Brain microvascular endothelial cell (primary cell): ENCODE measurements around the gene DAB1.

Source experiments
- DNase-seq: peaks from one replicate; pipeline ENCODE4 v3.0.0-alpha.2; 2020
- H3K27ac ChIP-seq: fragments of 250-450 bp; sonication (Bioruptor Pico); 2 replicates; pipeline ENCODE4 v1.5.1; 2020; ENCODE audit warnings: mild to moderate bottlenecking, moderate library complexity
- H3K27me3 ChIP-seq: fragments of 250-450 bp; sonication (Bioruptor Pico); replicated peaks from 2 replicates; pipeline ENCODE4 v1.5.1; 2020; ENCODE audit warnings: mild to moderate bottlenecking
- H3K36me3 ChIP-seq: fragments of 250-450 bp; sonication (Bioruptor Pico); replicated peaks from 2 replicates; pipeline ENCODE4 v1.5.1; 2020; ENCODE audit warnings: mild to moderate bottlenecking
- H3K4me3 ChIP-seq: 2 replicates; pipeline ENCODE4 v1.5.1; 2011; ENCODE audit warnings: low read depth, mild to moderate bottlenecking, control low read depth, low read length, moderate library complexity
- in situ Hi-C: cut with HindIII; loops from 2 replicates; pipeline ENCODE4 v1.10.0; 2017; ENCODE audit warnings: low sequenced_read_pairs, low pct_ligation_motif_present
- TF ChIP-seq, protein P1 (sequence below): IDR thresholded peaks from 2 replicates; pipeline ENCODE4 v1.5.1; 2011; ENCODE audit warnings: low read depth, mild to moderate bottlenecking, moderate library complexity, low read length, control low read depth, inconsistent platforms; ENCODE audit errors: missing control alignments

DAB1 gene

DNA sequence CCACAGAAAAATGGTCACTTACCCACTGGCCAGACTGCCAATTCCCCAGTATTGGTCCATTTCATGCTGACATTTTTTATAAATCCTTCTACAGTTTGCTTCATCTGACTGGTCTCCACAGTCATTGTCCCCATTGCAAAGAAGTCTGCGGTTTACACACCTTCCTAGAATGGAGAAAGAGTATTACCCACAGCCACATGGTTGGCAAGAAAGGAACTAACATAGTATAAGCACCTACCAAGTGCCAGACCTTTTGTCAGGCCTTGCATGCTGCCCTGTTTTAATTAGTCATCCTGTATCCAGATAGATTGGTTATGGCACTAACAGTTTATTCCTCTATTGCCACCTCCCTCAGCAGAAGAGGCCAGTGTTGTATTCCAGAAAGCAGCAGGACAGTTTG lies 469.2 kb downstream of the DAB1 start:
- TF ChIP-seq, protein P1, sequence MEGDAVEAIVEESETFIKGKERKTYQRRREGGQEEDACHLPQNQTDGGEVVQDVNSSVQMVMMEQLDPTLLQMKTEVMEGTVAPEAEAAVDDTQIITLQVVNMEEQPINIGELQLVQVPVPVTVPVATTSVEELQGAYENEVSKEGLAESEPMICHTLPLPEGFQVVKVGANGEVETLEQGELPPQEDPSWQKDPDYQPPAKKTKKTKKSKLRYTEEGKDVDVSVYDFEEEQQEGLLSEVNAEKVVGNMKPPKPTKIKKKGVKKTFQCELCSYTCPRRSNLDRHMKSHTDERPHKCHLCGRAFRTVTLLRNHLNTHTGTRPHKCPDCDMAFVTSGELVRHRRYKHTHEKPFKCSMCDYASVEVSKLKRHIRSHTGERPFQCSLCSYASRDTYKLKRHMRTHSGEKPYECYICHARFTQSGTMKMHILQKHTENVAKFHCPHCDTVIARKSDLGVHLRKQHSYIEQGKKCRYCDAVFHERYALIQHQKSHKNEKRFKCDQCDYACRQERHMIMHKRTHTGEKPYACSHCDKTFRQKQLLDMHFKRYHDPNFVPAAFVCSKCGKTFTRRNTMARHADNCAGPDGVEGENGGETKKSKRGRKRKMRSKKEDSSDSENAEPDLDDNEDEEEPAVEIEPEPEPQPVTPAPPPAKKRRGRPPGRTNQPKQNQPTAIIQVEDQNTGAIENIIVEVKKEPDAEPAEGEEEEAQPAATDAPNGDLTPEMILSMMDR, result no peak
- Histone ChIP-seq H3K27me3 (no peaks in the 10 kb centered on the region), H3K4me3 (no peak overlapping the region), H3K36me3 (no peaks in the 10 kb centered on the region), H3K27ac (no peak overlapping the region)
- DNase-seq, result no peak
- in situ Hi-C loops, result no loop called here

DNA sequence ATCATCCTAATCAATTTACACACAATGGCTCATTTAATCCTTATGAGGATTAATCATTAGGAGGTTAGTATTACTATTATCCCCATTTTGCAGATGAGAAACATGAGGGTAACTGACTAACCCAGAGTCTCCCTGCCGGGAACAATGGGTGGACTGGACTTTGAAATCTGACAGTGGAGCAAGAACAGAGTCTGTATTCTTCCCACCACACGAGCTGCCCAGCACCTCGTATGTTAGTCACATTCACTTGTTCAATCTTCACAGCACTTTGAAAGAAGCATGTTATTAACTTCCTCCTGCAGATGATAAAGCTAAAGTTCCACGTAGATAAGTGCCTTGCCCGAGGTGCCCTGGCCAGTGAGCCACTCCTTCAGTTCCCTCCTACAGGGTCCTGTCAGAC lies 470.5 kb downstream of the DAB1 start:
- TF ChIP-seq, protein P1, result no peak

DNA sequence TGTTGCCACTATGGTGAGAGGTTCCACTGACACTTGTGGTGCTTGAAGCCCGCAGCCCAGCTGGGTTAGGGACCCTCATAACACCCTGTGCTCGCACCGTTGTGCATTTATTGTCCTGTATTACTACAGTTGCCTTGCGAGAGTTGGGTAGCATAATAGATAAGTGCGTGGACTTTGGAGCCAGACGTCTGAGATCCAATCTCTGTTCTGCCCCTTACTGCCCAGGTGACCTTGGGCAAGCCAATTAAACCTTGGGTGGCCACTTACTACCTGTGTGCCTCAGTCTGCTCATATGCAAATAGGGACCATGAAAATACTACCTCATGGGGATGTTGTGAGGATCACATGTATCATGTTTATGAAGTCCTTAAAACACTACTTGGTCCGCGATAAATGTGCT lies 471.4 kb downstream of the DAB1 start:
- no peak for DNase-seq
- in situ Hi-C loops, result no loop called here
- Histone ChIP-seq H3K4me3 (no peak overlapping the region), H3K27ac (no peak overlapping the region), H3K27me3 (no peaks in the 10 kb centered on the region), H3K36me3 (no peaks in the 10 kb centered on the region)
- TF ChIP-seq, protein P1, result no peak

More for the DNA sequence above, 470.5 kb downstream of the DAB1 start:
- no peak for DNase-seq
- Histone ChIP-seq H3K36me3 (no peaks in the 10 kb centered on the region), H3K27me3 (no peaks in the 10 kb centered on the region), H3K4me3 (no peak overlapping the region), H3K27ac (no peak overlapping the region)
- in situ Hi-C loops, result no loop called here

DNA sequence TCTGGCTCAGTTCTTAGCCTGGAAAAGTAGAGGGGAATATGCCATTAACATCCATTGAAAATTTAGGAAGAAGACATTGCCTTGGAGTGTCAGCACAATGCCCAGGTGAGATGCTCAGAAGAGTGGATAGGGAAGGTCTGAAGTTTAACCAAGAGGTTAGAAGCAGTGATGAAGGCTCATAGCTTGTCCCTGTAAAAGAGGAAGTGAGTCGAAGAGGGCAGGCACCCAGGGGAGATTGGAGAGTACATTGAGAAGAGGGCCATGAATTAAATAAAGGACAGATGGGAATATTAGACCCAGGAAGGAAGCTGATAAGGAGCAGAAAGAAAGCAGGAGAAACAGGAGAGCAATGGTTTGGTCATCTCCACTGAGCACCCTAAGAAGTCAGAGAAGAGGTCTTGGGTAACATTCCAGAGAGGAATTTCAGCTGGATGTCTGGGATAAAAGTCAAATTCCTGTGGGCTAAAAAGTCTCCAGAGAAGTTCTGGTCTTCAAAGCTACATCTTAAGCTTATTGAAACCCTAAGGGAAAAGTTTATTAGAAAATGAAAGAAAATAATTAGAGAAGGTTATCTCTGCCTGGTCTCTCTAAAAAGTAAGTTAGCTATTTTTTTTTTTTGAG lies 475.3 kb downstream of the DAB1 start:
- in situ Hi-C loops, result no loop called here
- no peak overlapping the region for H3K4me3 ChIP-seq
- H3K27ac ChIP-seq, result no peak overlapping the region
- no peaks in the 10 kb centered on the region for H3K36me3 ChIP-seq
- no peak for DNase-seq
- TF ChIP-seq, protein P1, result no peak
- H3K27me3 ChIP-seq, result no peaks in the 10 kb centered on the region
